AG04450 (cell line): ENCODE results near the gene ALPK3. TPM values are rescaled to one million over a fixed set of nuclear protein-coding genes. Genes with fewer than 3 reads are reported as not detected.

Experiments used
- CTCF ChIA-PET: fragments of 300-600, 350-600 bp; formaldehyde crosslinking; extraction: SDS; loops from one replicate; lab custom pipeline; 2022; ENCODE audit warnings: antibody characterized with exemption, inconsistent platforms; lab: Charles Lee
- POLR2A ChIA-PET: fragments of 350-600 bp; formaldehyde crosslinking; extraction: SDS; loops from one replicate; lab custom pipeline; 2021; ENCODE audit warnings: antibody characterized with exemption, inconsistent platforms; lab: Yijun Ruan, JAX
- DNase-seq: peaks from one replicate; pipeline ENCODE4 v3.0.0-alpha.2; 2011; ENCODE audit warnings: low read depth, low spot score
- H3K27ac ChIP-seq: one replicate; pipeline ENCODE4 v1.5.1; 2012; ENCODE audit warnings: low read depth, low read length, control low read depth
- H3K27me3 ChIP-seq: one replicate; pipeline ENCODE4 v1.6.0; 2012; ENCODE audit warnings: low read length; ENCODE audit not compliant: control insufficient read depth, insufficient read depth
- H3K4me3 ChIP-seq: 2 replicates; pipeline ENCODE4 v1.5.1; 2011; ENCODE audit warnings: mild to moderate bottlenecking, low read depth, low read length, control low read depth
- H3K9me3 ChIP-seq: 2 replicates; pipeline ENCODE4 v1.5.1; 2012; ENCODE audit warnings: low read length; ENCODE audit not compliant: control insufficient read depth, insufficient read depth
- polyA plus RNA-seq: library from polyadenylated mRNA; depleted of rRNA; stranded (reverse); fragments of >200 nt; gene quantifications from 2 replicates; pipeline ENCODE4 v1.2.3, GENCODE V29; 2011
- TF ChIP-seq, protein P1 (sequence below): IDR thresholded peaks from 2 replicates; pipeline ENCODE4 v1.5.1; 2011; ENCODE audit warnings: low read depth, low read length, control low read depth, inconsistent platforms

Gene ALPK3
- polyA plus RNA-seq, 1 experiment, result 0.04 TPM

DNA sequence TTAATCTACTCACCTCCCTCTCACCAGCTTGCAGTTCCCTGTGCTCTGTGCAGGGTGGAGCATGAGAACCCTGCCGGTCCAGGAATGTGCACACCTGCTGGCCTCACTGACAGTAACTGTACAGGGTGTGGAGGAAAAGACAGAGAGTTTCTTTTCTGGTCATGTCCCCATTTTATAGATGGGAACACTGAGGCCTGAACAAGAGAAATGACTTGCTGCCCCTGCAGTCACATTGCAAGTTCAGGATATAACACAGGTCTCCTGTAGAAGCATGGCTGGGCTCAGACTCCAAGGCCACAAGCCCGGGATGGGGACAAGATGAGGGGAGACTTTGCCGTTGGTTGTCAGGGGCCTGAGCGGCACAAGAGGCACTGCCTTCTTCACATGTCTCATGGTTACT lies 90.6 kb downstream of the ALPK3 start:
- Histone ChIP-seq H3K9me3 (no peaks in the 10 kb centered on the region; the same call in 1 of the 2 replicates), H3K27me3 (no peaks in the 10 kb centered on the region), H3K4me3 (no peak overlapping the region), H3K27ac (no peak overlapping the region)
- TF ChIP-seq, protein P1, sequence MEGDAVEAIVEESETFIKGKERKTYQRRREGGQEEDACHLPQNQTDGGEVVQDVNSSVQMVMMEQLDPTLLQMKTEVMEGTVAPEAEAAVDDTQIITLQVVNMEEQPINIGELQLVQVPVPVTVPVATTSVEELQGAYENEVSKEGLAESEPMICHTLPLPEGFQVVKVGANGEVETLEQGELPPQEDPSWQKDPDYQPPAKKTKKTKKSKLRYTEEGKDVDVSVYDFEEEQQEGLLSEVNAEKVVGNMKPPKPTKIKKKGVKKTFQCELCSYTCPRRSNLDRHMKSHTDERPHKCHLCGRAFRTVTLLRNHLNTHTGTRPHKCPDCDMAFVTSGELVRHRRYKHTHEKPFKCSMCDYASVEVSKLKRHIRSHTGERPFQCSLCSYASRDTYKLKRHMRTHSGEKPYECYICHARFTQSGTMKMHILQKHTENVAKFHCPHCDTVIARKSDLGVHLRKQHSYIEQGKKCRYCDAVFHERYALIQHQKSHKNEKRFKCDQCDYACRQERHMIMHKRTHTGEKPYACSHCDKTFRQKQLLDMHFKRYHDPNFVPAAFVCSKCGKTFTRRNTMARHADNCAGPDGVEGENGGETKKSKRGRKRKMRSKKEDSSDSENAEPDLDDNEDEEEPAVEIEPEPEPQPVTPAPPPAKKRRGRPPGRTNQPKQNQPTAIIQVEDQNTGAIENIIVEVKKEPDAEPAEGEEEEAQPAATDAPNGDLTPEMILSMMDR, result no peak
- ChIA-PET POLR2A (no interaction called here), CTCF (interaction anchor here (0.6 to 1.4 kb wide), 2 partner anchors 21 to 320 kb away, joined by 3 to 6 read pairs; no protein-coding TSS in a partner anchor)
- no peak for DNase-seq

DNA sequence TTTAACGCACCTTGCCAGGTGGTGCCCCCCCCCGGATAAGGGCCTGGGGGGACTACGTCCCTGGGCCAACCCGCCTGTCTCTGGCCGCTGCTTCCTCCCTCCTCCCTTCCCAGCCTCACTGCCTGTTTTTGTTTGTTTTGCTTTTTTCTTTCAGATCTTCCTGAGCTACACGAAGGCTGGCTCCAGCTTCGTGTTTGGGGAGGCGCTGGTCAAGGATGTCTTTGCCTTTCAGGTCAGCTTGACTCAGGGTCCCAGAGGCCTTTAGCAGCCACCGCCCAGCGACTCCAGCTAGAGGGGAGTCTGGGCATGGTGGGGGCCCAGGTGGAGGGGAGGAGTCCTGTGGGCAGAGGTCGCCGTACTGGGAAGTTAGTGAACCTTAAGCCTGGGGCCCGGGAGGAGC lies 91.4 kb downstream of the ALPK3 start:
- CTCF ChIA-PET, result no interaction called here
- no peaks in the 10 kb centered on the region; the same call in 1 of the 2 replicates for H3K9me3 ChIP-seq
- no peak for DNase-seq

DNA sequence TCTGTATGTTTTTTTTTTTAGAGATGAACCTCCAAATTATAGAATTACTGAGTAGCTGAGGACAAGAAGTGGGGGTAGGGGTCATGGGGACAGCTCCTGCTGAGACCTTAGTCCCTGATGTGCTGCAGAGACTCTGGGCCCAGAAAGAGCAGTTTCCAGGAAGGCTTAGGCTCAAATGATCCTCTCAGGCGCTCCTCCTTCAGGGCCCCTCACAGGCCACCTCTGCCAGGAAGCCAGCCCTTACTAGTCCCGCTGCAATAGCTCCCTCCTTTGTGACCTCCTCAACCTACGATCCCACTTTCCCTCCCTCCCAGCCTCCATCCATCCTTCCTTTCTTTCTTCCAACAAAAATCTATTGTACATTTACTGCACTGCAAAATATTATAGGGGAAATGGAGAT lies 91.9 kb downstream of the ALPK3 start:
- Histone ChIP-seq H3K9me3 (no peaks in the 10 kb centered on the region; the same call in 1 of the 2 replicates), H3K4me3 (no peak overlapping the region), H3K27ac (no peak overlapping the region), H3K27me3 (no peaks in the 10 kb centered on the region)
- DNase-seq, result no peak
- CTCF ChIA-PET, result no interaction called here
- POLR2A ChIA-PET, result interaction anchor here (0.7 kb wide), 1 partner anchor 40 kb away, joined by 3 read pairs; no protein-coding TSS in a partner anchor
- TF ChIP-seq, protein P1, result no peak

More for the DNA sequence above, 91.4 kb downstream of the ALPK3 start:
- POLR2A ChIA-PET, result interaction anchor here (0.7 kb wide), 1 partner anchor 40 kb away, joined by 3 read pairs; no protein-coding TSS in a partner anchor
- no peaks in the 10 kb centered on the region for H3K27me3 ChIP-seq
- TF ChIP-seq, protein P1, result no peak
- H3K27ac ChIP-seq, result no peak overlapping the region
- no peak overlapping the region for H3K4me3 ChIP-seq

DNA sequence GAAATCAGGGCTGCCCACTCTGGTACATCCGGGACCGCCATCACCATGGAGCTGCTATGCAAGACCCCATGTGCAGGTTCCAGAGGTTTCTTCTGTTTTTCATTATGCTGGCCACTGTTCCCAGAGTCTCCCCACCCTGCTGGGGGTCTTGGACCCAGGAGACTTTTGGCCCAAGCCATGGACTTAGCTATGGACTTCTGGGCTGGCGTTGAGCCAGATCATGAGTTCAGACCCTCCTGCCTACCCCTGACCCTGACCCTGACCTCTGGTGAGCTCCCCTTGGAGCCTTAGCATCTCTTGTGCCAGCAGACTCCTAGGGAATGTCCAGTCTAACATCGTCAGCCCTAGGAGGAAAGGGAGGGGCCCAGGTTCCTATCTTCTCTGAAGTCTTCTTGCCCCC lies 92.6 kb downstream of the ALPK3 start:
- DNase-seq, result no peak
- H3K4me3 ChIP-seq, result no peak overlapping the region
- TF ChIP-seq, protein P1, result no peak
- no peak overlapping the region for H3K27ac ChIP-seq
- ChIA-PET CTCF (interaction anchor here (0.7 kb wide), 1 partner anchor 18 kb away, joined by 4 read pairs; no protein-coding TSS in a partner anchor), POLR2A (no interaction called here)
- H3K27me3 ChIP-seq, result no peaks in the 10 kb centered on the region
- no peaks in the 10 kb centered on the region; the same call in 1 of the 2 replicates for H3K9me3 ChIP-seq

DNA sequence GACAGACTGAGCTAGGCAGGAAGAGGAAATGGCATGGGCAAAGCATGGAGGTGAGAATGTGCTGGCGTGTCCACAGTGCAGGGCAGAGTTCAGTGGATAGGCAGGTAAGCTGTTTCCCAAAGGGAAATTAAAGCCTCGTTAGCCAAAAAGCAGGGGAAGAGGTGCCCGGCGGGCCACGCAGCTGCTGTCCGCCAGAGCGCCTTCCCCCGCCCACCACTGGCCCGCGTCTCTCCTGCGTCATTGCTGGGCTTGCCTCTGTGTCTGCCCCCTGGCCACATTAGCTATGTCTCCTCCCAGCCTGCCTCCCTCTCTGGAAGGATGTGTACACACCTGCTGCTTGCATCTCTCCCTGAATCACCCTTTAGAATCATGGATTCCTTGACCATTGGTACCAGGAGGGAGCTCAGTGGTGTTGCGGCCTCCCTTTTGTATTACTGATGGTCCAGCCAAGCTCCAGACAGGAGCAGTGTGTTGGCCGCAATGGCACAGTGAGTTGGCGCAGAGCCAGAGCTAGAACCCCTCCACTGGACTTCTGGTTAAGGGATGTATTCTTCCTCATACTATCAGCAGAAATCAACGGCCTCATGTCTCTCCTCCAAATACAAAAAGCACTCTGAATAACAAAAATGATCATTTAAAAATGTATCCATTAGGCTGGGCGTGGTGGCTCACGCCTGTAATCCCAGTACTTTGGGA lies 93.9 kb downstream of the ALPK3 start:
- H3K9me3 ChIP-seq, result no peaks in the 10 kb centered on the region; the same call in 1 of the 2 replicates
- no peak for DNase-seq
- H3K27me3 ChIP-seq, result no peaks in the 10 kb centered on the region
- peak overlapping the region; percentile 97 for H3K27ac ChIP-seq
- ChIA-PET POLR2A (no interaction called here), CTCF (no interaction called here)
- H3K4me3 ChIP-seq, result no peak overlapping the region
- TF ChIP-seq, protein P1, result no peak
